Mesendoderm (in vitro differentiated cells): Measurements from ENCODE around the gene KATNIP.

Experiments
- DNase-seq: peaks from one replicate; pipeline ENCODE4 v3.0.0; 2013
- H2AK5ac ChIP-seq: 2 replicates; pipeline ENCODE4 v1.6.1; 2013; ENCODE audit warnings: low read length, inconsistent platforms
- H2BK120ac ChIP-seq: 2 replicates; pipeline ENCODE4 v1.6.1; 2013; ENCODE audit warnings: low read depth, mild to moderate bottlenecking, low read length, moderate library complexity, mixed read lengths
- H2BK15ac ChIP-seq: replicated peaks from 2 replicates; pipeline ENCODE4 v1.6.1; 2013; ENCODE audit warnings: low read depth, mild to moderate bottlenecking, moderate library complexity
- H2BK5ac ChIP-seq: 2 replicates; pipeline ENCODE4 v1.6.1; 2013; ENCODE audit warnings: low read length, inconsistent platforms
- H3K18ac ChIP-seq: 2 replicates; pipeline ENCODE4 v1.6.1; 2013; ENCODE audit warnings: mild to moderate bottlenecking, low read length, mixed read lengths
- H3K23ac ChIP-seq: one replicate; pipeline ENCODE4 v1.6.1; 2013; ENCODE audit warnings: low read length
- H3K27ac ChIP-seq: 2 replicates; pipeline ENCODE4 v1.5.1; 2013; ENCODE audit warnings: low read depth, mild to moderate bottlenecking, inconsistent platforms, low read length, moderate library complexity
- H3K27me3 ChIP-seq: 2 replicates; pipeline ENCODE4 v1.6.1; 2013; ENCODE audit warnings: low read length, control low read depth, mild to moderate bottlenecking, inconsistent platforms; ENCODE audit not compliant: insufficient read depth, poor library complexity
- H3K36me3 ChIP-seq: 2 replicates; pipeline ENCODE4 v1.6.1; 2013; ENCODE audit warnings: low read length, inconsistent platforms; ENCODE audit not compliant: control insufficient read depth, insufficient read depth
- H3K4ac ChIP-seq: one replicate; pipeline ENCODE4 v1.6.1; 2013; ENCODE audit warnings: low read depth, mild to moderate bottlenecking, low read length, moderate library complexity
- H3K4me1 ChIP-seq: 2 replicates; pipeline ENCODE4 v1.6.1; 2013; ENCODE audit warnings: low read depth, low read length, inconsistent platforms; ENCODE audit not compliant: control insufficient read depth
- H3K4me2 ChIP-seq: 2 replicates; pipeline ENCODE4 v1.6.1; 2013; ENCODE audit warnings: low read length
- H3K4me3 ChIP-seq: 2 replicates; pipeline ENCODE4 v1.5.1; 2013; ENCODE audit warnings: mild to moderate bottlenecking, low read length
- H3K56ac ChIP-seq: one replicate; pipeline ENCODE4 v1.6.1; 2013; ENCODE audit warnings: low read length
- H3K79me1 ChIP-seq: 2 replicates; pipeline ENCODE4 v1.6.1; 2013; ENCODE audit warnings: low read length, inconsistent platforms
- H3K79me2 ChIP-seq: 2 replicates; pipeline ENCODE4 v1.6.1; 2013; ENCODE audit warnings: mild to moderate bottlenecking, low read length; ENCODE audit not compliant: control insufficient read depth, insufficient read depth
- H3K9ac ChIP-seq: 2 replicates; pipeline ENCODE4 v1.6.1; 2013; ENCODE audit warnings: low read length, inconsistent platforms
- H4K5ac ChIP-seq: one replicate; pipeline ENCODE4 v1.6.1; 2013; ENCODE audit warnings: low read length
- H4K8ac ChIP-seq: one replicate; pipeline ENCODE4 v1.6.1; 2013; ENCODE audit warnings: low read depth, mild to moderate bottlenecking, control low read depth, low read length, moderate library complexity
- WGBS: extraction: QIAGEN DNeasy Blood & Tissue Kit; methylation state at CpG from one replicate; pipeline ENCODE4 v1.1.7; 2013; ENCODE audit warnings: low lambda C conversion rate, missing lambda C conversion rate; ENCODE audit not compliant: insufficient coverage; ENCODE audit errors: extremely low coverage; 5-methylcytosine and 5-hydroxymethylcytosine counted together

Gene KATNIP

GRCh38 chr16:27539636-27540035, 10.3 kb upstream of the KATNIP start:
- Histone ChIP-seq H2AK5ac (no peak overlapping the region), H3K79me2 (no peaks in the 10 kb centered on the region), H2BK120ac (no peak overlapping the region), H3K79me1 (peaks cover 5% of the 10 kb centered on the region), H2BK5ac (no peak overlapping the region), H4K5ac (no peak overlapping the region), H3K4me2 (no peak overlapping the region), H3K36me3 (peaks cover 23% of the 10 kb centered on the region), H3K18ac (no peak overlapping the region), H3K4me3 (no peak overlapping the region), H4K8ac (no peak overlapping the region), H3K23ac (no peak overlapping the region), H3K27me3 (no peaks in the 10 kb centered on the region), H3K4ac (no peak overlapping the region), H3K27ac (no peak overlapping the region), H3K9ac (no peak overlapping the region), H3K56ac (no peak overlapping the region), H3K4me1 (peaks cover 4% of the 10 kb centered on the region), H2BK15ac (no peak overlapping the region)
- WGBS = no CpG with 5 or more reads among the region's 5 CpGs
- no peak for DNase-seq

- H2BK120ac ChIP-seq = no peak overlapping the region
- H4K5ac ChIP-seq = no peak overlapping the region
- H3K4ac ChIP-seq = no peak overlapping the region
- no peak for DNase-seq
- peaks cover 22% of the 10 kb centered on the region for H3K79me2 ChIP-seq
- H3K56ac ChIP-seq = no peak overlapping the region
- H3K23ac ChIP-seq = no peak overlapping the region
- H2BK5ac ChIP-seq = no peak overlapping the region
- H2BK15ac ChIP-seq = no peak overlapping the region
- no peaks in the 10 kb centered on the region for H3K27me3 ChIP-seq
- no peak overlapping the region for H4K8ac ChIP-seq
- H3K27ac ChIP-seq = no peak overlapping the region
- H3K18ac ChIP-seq = no peak overlapping the region
- H3K9ac ChIP-seq = no peak overlapping the region
- no CpG with 5 or more reads among the region's 3 CpGs for WGBS
- H3K4me3 ChIP-seq = no peak overlapping the region
- no peak overlapping the region for H3K4me2 ChIP-seq
- H3K79me1 ChIP-seq = peaks cover 15% of the 10 kb centered on the region
- H3K4me1 ChIP-seq = peaks cover 4% of the 10 kb centered on the region
- no peak overlapping the region for H2AK5ac ChIP-seq
- peaks cover 16% of the 10 kb centered on the region for H3K36me3 ChIP-seq
These were observed 6.1 kb upstream of the KATNIP start for GRCh38 chr16:27543801-27544200.

- peaks cover 13% of the 10 kb centered on the region for H3K36me3 ChIP-seq
- WGBS = no CpG with 5 or more reads among the region's 4 CpGs
These were observed 5.3 kb upstream of the KATNIP start for GRCh38 chr16:27544671-27545070.

GRCh38 chr16:27547134-27547533, 2.8 kb upstream of the KATNIP start:
- WGBS = no CpG with 5 or more reads among the region's 4 CpGs

More at GRCh38 chr16:27544671-27545070, 5.3 kb upstream of the KATNIP start:
- Histone ChIP-seq H4K8ac (no peak overlapping the region), H3K27me3 (no peaks in the 10 kb centered on the region), H3K27ac (no peak overlapping the region), H3K4me2 (no peak overlapping the region), H2BK120ac (no peak overlapping the region), H3K4me3 (no peak overlapping the region), H2AK5ac (no peak overlapping the region), H3K23ac (no peak overlapping the region), H3K4me1 (no peaks in the 10 kb centered on the region), H4K5ac (no peak overlapping the region), H2BK15ac (no peak overlapping the region), H3K79me2 (peaks cover 27% of the 10 kb centered on the region), H2BK5ac (no peak overlapping the region), H3K56ac (no peak overlapping the region), H3K9ac (no peak overlapping the region), H3K18ac (no peak overlapping the region), H3K79me1 (peaks cover 13% of the 10 kb centered on the region), H3K4ac (no peak overlapping the region)
- DNase-seq = no peak

GRCh38 chr16:27547851-27548250, 2.1 kb upstream of the KATNIP start:
- H2AK5ac ChIP-seq = no peak overlapping the region
- no peak overlapping the region for H3K23ac ChIP-seq
- no peak overlapping the region for H3K4me3 ChIP-seq
- no peak overlapping the region for H3K4ac ChIP-seq
- no peak overlapping the region for H3K18ac ChIP-seq
- no peak for DNase-seq
- H3K4me2 ChIP-seq = no peak overlapping the region
- no peak overlapping the region for H3K27ac ChIP-seq
- H3K56ac ChIP-seq = no peak overlapping the region
- H2BK5ac ChIP-seq = no peak overlapping the region
- no peak overlapping the region for H4K8ac ChIP-seq
- peaks cover 6% of the 10 kb centered on the region for H3K36me3 ChIP-seq
- no CpG with 5 or more reads among the region's 2 CpGs for WGBS
- H2BK120ac ChIP-seq = no peak overlapping the region
- H3K27me3 ChIP-seq = no peaks in the 10 kb centered on the region
- H3K4me1 ChIP-seq = no peaks in the 10 kb centered on the region
- peaks cover 33% of the 10 kb centered on the region for H3K79me2 ChIP-seq
- no peak overlapping the region for H4K5ac ChIP-seq
- H3K79me1 ChIP-seq = peaks cover 16% of the 10 kb centered on the region
- no peak overlapping the region for H3K9ac ChIP-seq
- H2BK15ac ChIP-seq = no peak overlapping the region

More at GRCh38 chr16:27547134-27547533, 2.8 kb upstream of the KATNIP start:
- no peak overlapping the region for H2BK15ac ChIP-seq
- no peak overlapping the region for H4K5ac ChIP-seq
- no peak overlapping the region for H3K23ac ChIP-seq
- DNase-seq = no peak
- peaks cover 33% of the 10 kb centered on the region for H3K79me2 ChIP-seq
- H2BK5ac ChIP-seq = no peak overlapping the region
- no peak overlapping the region for H3K4ac ChIP-seq
- no peak overlapping the region for H4K8ac ChIP-seq
- H3K9ac ChIP-seq = no peak overlapping the region
- no peaks in the 10 kb centered on the region for H3K27me3 ChIP-seq
- no peaks in the 10 kb centered on the region for H3K4me1 ChIP-seq
- H3K36me3 ChIP-seq = peaks cover 9% of the 10 kb centered on the region
- H3K18ac ChIP-seq = no peak overlapping the region
- H2BK120ac ChIP-seq = no peak overlapping the region
- peaks cover 16% of the 10 kb centered on the region for H3K79me1 ChIP-seq
- H3K56ac ChIP-seq = no peak overlapping the region
- H3K27ac ChIP-seq = no peak overlapping the region
- no peak overlapping the region for H3K4me3 ChIP-seq
- H2AK5ac ChIP-seq = no peak overlapping the region
- no peak overlapping the region for H3K4me2 ChIP-seq

GRCh38 chr16:27549464-27549745, 539 bp upstream of the KATNIP start:
- H3K18ac ChIP-seq = peak overlapping the region; percentile 72
- no peak overlapping the region for H3K23ac ChIP-seq
- H3K56ac ChIP-seq = peak overlapping the region; percentile 92
- peak overlapping the region; percentile 89 for H3K9ac ChIP-seq
- H3K79me2 ChIP-seq = peaks cover 33% of the 10 kb centered on the region
- peak overlapping the region; percentile 75 for H3K4me2 ChIP-seq
- peaks cover 16% of the 10 kb centered on the region for H3K79me1 ChIP-seq
- no peak overlapping the region for H4K8ac ChIP-seq
- no peak overlapping the region for H2AK5ac ChIP-seq
- H3K27me3 ChIP-seq = no peaks in the 10 kb centered on the region
- peak overlapping the region; percentile 93 for H3K4me3 ChIP-seq
- no peak overlapping the region for H3K27ac ChIP-seq
- no peaks in the 10 kb centered on the region for H3K4me1 ChIP-seq
- peak overlapping the region; percentile 63 for H2BK120ac ChIP-seq
- no peak for DNase-seq
- peaks cover 1% of the 10 kb centered on the region for H3K36me3 ChIP-seq
- no peak overlapping the region for H2BK15ac ChIP-seq
- H2BK5ac ChIP-seq = no peak overlapping the region
- WGBS = no CpG with 5 or more reads among the region's 21 CpGs
- H3K4ac ChIP-seq = peak overlapping the region; percentile 92
- H4K5ac ChIP-seq = no peak overlapping the region
